GM21515 (cell line): ENCODE results near the gene ALDH1A1.

ENCODE experiments used
- ATAC-seq: cut with Tn5 transposase; IDR thresholded peaks from one replicate; pipeline ENCODE4 v1.9.1; 2021; ENCODE audit not compliant: unreplicated experiment

Gene ALDH1A1

DNA sequence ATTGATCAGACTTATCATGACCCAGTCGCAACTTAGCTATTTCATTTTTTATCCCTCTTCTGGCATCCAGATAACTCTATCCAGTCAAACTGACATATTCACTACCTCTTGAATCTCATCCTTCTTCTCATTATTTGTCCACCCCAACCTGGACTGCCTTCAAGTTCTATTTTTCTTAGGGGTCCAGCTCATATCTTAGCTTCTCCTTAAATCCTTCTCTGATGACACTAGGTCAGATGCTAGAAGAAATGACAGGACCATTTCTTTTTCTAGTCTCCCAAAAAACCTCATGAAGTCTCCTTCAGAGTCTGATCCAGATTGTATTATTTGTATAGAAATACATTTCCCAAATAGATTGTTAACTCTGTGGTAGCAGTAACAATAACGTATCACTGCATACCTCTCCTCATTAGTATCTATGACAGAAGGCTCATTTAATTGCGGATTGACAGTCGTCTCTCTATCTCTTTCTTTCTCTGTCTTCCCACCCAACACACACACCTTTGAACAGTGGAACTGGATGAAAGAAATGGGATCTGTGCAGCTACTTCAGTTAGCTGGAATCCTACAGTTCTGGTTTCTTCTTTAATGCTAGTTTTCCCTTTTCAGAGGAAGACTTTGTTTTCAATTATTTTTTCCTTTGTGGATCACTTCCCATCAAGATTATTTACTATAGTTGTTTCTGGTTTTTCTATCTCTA lies 33.5 kb downstream of the ALDH1A1 start:
- no peak for ATAC-seq

DNA sequence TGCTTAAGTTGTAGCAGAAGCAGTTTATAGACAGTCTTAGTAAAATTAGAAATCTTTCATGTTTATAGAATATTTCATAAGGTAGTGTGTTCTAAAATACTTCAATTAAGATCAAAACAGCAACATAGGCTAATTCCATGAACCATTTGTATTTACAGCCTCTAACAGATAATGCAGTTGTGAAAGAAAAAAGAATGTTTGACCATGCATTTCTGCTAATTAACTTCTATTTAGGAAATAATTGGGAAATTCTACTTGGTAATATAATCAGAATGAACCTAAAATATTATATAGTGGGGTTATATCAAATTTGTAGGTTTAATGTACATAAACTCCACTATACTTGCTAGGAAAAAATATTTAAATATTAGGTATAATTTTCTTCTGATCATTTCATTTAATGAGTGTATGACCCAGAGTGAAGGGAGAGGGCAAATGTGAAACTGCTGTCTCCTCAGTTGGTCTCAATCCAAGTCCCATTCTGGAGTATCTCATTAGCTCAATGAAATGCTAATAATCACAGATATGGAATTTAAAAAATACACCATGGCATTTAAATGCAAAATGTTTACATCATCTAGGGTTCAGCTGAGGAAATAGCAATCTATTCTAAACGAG lies 34.9 kb downstream of the ALDH1A1 start:
- no peak for ATAC-seq

DNA sequence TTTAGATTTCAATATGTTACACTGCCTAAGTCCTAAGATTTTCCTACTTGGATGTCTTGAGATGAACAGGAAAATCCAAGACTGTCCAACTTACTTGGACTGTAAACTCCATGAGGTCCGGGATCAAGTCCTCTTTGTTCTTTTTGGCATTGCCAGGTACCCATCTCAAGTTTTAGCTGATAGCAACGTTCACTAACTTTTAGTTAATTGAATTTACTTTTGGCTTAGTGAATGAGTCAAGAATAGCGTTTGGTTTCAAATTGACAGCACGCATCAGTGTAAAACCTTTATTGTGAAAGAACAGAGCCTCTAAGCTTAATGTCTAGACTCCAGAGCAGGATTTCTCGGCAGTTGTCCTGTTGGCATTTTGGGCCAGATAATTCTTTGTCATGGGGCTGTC lies 37.2 kb downstream of the ALDH1A1 start:
- no peak for ATAC-seq

- ATAC-seq: no peak
Observed at GRCh38 chr9:72914750-72915149, 38.1 kb downstream of the ALDH1A1 start.

DNA sequence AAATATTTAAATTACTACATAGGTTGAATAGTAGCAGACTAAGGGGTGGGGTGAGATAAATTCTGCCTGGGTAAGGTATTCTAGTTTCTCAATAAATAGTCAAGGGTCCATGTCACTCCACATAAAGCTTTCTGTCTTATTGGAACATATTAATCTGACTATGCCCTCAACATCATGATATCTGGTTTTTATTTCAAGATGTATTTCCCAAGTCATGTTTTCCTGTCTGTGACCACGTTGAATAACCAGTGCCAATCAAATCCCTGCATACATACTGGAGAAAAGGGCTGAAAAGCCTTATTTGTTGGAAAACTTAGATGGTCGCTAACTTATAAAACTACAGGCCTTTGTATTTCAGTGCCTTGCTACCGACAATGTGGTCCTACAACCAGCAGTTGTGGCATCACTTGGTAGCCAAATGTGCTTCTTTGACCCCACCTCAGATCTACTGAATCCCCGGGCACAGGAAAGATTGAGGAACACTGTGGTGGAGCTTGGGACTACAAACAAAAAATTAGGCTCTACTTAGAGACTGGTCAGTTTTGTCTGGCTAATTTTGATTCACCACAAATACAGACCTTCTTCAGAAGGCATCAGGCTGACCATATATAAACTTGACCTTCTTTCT lies 39.4 kb downstream of the ALDH1A1 start:
- no peak for ATAC-seq

GRCh38 chr9:72912476-72913381 lies 40.1 kb downstream of the ALDH1A1 start:
- no peak for ATAC-seq

DNA sequence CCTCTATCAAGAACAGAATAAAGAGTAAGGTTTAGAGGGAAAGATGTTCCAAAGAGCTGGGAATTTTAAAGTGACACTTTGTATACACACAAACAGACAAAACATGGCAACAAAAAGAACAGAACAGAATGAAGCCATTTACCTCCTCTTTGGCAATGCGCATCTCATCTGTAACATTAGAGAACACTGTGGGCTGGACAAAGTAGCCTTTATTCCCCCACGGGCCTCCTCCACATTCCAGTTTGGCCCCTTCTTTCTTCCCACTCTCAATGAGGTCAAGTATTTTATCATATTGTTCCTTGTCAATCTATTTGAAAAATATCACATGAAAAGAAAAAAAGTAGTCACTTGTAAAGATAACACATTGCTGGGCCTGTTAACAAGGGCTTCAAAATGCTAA lies 41.0 kb downstream of the ALDH1A1 start:
- no peak for ATAC-seq

GRCh38 chr9:72911247-72911775 lies 41.5 kb downstream of the ALDH1A1 start:
- no peak for ATAC-seq

DNA sequence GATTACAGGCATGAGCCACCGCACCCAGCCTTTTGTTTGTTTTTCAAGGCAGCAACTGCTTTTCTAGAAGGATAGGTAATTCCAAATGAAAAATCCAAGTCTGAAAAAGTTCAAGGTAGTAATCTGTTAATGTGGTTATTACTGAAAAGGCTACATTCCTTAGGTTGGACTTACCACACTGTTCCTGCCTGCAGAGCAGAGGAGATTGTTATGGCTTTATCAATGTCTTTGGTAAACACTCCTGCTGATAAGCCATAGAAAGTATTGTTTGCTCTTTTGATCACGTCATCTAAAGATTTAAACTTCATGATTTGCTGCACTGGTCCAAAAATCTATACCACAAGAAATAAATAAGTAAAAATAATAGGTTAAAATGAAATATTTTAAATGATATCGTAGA lies 43.4 kb downstream of the ALDH1A1 start:
- no peak for ATAC-seq

- ATAC-seq: no peak
Observed at GRCh38 chr9:72907421-72907820, 45.4 kb downstream of the ALDH1A1 start.

DNA sequence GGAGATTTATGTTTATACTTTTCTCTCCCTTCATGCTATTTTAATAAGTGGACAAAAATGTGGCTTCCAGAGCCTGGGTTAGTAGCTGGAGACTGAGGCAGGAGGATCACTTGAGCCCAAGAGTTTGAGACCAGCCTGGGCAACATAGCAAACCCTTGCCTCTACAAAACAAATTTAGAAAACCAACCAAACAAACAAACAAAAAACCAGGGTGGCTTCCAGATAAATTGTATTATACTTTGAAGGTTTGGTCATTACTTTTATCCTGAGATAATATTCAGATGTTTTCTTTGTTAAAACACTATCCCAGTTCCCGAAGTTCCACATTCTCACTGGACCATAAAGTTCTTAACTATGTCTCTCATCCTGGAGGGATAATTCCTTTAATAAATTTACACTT lies 46.0 kb downstream of the ALDH1A1 start:
- no peak for ATAC-seq

- no peak for ATAC-seq
Observed at GRCh38 chr9:72905514-72906480, 47.1 kb downstream of the ALDH1A1 start.

DNA sequence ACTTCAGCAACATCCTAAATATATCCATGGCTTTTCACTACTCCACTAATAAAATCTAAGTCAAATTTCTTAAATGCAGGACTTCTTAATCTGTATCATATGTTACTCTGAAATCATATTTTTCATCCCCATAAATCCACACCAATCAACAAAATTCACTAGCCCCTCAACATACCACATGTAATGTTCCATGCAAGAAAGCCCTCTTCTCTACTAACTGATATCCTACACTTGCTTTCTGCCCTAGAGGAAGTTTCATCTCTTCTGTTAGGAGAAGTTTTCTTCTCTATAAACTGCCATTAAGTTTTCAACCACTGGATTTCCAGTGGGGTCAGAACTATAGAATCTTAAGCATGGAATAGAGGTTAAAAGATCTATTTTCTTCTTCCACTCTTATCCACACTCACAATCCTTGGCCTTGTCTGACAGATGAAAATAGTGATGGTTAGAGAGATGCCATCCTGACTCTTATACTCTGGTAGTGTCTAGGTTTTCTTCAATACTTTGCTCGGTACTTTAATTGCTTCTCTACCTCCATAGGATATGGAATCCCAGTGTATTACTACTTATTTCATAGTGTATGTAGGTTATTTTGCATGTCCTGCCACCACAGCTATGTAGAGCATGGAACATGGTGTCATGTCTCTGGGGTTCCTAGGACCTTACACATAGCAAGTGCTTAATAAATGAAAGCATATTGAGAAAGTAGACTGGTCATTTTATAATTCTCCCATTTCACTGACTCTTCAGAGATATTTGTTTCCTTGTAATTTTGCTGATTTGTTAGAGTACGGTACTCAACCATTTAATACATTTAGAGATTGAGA lies 48.4 kb downstream of the ALDH1A1 start:
- no peak for ATAC-seq

GRCh38 chr9:72903103-72903502 lies 49.8 kb downstream of the ALDH1A1 start:
- no peak for ATAC-seq

GRCh38 chr9:72902268-72902667 lies 50.6 kb downstream of the ALDH1A1 start:
- ATAC-seq: no peak

DNA sequence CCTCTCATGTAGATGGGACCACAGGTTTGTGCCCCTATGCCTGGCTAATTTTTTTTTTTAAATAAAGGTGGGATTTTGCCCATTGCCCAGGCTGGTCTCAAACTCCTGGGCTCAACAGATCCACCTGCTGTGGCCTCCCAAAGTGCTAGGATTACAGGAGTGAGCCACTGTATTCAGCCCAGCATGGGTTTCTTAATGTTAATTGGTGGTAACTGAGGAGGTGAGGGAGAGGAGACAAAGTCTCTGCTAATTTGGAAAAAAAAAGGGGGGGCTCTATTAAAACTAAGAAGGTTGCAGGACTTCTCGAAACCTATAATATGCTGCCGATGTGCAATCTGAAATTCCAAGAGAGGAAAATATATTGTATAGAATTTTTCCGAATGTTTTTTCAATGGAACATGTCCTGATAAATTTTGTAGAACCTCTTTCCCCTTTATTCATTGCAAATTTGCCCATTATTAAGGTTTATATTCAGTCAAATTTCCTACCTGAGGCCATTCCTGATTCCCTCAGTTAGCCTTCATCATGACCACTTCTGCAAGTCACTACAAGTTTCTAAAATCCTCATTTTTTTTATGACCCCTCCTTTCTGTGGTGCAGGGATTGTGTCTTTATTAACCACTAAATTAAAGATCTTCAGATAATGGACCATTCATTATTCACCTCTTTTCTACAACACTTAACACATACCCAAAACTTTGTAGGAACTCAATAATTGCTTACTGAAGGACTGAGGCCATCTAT lies 52.9 kb downstream of the ALDH1A1 start:
- ATAC-seq: no peak

GRCh38 chr9:72898784-72899733 lies 53.8 kb downstream of the ALDH1A1 start:
- no peak for ATAC-seq
